Skeletal muscle cell (primary cell): ENCODE results near the gene KIAA0513.
"Not testable (repeated sequence)": the region's sequence is repeated elsewhere in the genome, so short reads cannot be mapped to it uniquely, and the experiment has no call there.

Experiments used
- DNase-seq: peaks from one replicate; pipeline ENCODE4 v3.0.0-alpha.2; 2010; ENCODE audit warnings: low read depth
- H3K4me3 ChIP-seq: 2 replicates; pipeline ENCODE4 v1.5.1; 2011; ENCODE audit warnings: low read depth, mild to moderate bottlenecking, control low read depth, low read length, moderate library complexity

The KIAA0513 gene

DNA sequence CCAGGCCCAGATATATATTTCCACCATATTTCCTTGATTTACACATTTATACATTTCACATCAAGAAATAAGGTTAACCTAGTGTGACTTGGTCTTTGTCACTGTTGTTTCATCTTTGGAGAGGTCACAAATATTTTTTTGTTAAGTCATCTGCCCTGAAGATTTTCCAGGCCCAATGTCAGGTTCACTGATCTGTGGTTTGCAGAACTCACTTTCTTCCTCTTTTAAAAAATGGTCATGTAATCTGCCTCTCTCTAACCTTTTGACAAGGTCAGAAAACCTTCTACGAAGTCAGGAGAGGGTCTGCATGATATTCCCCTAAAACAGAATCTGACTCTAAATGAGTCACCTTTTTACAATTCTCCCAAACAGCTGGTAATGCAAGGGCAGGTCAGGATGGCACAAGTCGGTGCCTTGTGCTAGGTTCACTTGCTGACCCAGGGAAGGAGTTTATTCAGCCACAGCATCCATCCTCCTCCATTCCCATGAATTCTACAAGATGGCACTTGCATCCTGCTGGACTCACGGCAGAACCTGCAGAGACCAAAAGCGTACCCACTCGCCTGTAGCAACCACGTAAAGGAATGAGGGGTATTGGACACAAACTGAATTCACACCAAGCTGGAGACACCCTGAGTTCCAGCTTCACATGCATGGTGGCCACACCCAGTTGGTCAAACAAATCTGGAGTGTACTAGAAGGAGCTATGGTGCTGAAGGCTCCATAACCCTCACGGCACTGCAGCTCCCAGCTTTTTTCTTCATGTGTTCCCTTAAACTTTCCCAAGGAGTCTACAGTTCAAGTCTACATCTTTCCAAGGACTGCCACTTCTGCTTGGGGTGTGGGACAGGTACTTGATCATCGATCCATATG lies 1.6 kb upstream of the KIAA0513 start:
- DNase-seq = no peak
- no peak overlapping the region for H3K4me3 ChIP-seq

DNA sequence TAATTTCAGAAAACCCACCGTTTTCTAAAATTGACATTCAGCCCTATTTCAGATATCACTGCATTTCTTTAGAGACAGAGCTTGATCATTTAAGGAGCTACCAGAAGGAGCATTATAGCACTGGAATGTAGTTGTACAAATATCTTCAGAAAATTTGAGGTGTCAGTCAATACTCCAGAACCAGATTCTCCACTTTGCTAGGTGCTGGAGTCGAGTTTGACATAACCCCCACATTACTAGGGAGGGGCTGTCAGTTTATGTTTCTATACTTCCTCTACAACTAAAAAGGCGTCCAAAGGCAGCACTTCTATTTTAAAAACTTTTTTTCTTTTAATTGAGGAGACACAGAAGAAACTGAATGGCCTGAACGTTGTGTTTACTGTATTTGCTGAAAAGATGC lies 892 bp upstream of the KIAA0513 start:
- no peak for DNase-seq
- peak overlapping the region; percentile 73 for H3K4me3 ChIP-seq

DNA sequence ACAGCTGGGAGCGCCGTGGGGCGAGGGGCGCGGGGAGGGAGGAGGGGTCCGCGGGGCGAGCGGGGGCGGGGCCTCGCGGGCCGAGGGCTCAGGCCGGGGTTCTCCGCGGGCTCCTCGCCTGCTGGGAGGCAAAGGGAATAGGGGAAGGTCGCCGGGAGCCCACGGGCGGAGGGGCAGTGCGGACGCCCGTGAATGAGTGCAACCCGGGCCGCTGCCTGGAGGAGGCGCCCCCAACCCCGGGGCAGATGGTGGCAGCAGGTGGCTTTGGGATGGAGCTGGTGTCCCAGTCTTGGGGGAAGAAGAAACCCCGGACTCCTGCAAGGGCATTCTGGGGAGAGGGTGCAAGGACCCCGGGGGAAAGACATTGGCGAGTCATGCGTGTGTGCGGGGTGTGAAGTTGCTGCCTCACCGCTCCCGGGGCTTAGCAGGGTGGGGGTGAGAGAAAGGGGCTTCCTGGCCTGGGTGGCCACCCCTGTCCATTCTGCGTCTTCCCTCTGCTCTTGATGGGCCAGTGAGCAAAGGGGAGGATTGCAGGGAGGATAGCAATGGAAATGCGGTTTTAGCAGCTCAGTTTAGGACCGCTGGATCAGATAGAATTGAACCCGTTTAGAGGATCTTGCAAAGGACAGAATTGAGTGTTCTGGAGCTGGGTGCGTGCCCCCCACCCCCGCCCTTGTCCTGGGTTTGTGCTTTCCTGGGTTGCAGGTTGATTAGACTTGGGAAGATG lies 526 bp downstream of the KIAA0513 start:
- DNase-seq = no peak
- peak overlapping the region; percentile 73 for H3K4me3 ChIP-seq

DNA sequence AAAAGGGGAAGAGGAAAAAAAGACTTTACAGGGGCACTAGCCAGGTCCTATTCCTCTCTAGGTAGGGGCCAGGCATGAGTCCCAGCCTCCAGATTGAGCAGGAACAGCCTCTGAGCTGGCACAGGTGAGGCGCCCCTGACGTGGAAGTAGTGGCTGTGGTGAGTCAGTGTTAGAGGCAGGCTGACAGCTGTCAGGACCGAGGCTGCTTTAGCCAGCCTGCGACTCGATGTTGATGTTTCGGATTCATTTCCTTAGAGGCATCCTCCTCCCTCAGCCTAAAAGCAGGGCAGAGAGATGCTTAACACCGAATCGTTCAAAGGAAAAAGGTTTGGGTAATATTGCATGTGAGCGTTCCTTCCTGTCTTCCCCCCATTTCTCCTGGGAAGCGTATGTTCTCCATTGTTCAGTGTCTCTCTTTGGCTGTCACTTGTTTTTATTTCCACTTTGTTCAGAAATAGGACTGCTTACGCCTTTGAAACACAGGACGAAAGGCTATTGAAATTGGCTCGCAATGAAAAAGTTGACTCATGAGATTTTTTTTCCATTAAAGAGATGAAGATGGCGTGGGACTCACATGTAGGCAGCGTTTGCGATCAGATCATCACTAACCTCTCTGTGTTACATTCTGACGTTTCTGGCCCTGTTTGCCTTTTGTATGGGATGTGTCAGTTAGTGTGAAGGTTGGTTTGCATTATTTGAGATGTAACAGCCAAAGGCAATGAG lies 1.3 kb downstream of the KIAA0513 start:
- peak overlapping the region; percentile 73 for H3K4me3 ChIP-seq
- no peak for DNase-seq

DNA sequence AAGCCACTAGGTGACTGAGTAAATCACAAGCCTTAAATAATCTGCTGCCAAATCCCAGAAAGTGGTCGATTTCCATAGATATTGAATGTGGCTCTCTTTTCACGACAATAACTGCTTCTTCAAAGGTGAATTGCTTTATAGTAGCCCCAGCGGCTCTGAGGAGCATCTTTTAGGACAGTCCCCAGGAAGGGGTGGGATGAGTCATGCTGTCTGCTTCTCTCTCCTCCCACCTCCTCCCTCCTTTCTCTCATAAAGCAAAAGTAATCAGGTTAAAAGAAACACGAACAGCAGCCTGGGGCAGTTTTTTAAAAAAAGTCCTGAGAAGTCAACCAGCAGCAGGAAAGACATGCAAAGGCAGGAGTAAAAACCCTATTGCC lies 1.8 kb downstream of the KIAA0513 start:
- peak overlapping the region; percentile 73 for H3K4me3 ChIP-seq
- DNase-seq = no peak

DNA sequence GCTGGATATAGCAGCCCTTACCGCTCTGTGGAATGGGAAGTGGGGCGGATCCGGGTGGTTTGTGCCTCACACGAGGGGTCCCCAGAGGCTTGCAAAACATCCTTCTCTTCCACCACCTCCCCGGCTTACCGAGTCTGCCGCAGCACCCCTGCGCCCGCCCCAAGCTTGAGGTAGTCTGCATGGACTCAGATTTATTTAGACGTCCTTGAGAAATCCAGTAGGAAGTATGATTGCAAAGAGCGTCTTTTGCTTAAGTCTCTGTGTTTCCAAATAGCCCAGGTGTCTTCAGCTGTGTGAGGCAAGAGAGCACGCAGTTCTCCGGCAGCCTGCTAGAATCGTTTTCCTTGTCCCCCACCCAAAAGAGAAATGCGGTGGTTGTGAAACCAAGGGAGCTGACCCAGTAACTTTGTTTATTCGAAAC lies 2.4 kb downstream of the KIAA0513 start:
- no peak overlapping the region for H3K4me3 ChIP-seq
- DNase-seq = no peak

DNA sequence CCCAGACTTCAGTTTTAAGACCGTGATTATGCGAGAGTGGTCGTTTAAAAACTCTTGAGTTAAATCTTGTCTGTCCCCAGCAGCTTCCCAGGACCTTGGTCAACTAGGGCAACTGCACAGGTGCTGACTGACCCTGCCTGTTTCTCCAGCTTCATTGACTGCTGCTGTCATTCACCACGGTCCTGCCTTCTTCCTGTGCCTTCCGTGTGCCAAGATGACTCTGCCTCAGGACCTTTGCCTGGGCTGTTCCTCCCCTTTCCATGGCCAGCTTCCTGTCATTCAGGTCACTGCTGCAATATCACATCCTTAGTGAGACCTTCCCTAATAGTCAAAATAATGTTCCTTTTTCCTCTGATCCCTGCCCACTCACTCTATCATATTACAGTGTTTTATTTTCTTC lies 3.9 kb downstream of the KIAA0513 start:
- no peak overlapping the region for H3K4me3 ChIP-seq
- no peak for DNase-seq

DNA sequence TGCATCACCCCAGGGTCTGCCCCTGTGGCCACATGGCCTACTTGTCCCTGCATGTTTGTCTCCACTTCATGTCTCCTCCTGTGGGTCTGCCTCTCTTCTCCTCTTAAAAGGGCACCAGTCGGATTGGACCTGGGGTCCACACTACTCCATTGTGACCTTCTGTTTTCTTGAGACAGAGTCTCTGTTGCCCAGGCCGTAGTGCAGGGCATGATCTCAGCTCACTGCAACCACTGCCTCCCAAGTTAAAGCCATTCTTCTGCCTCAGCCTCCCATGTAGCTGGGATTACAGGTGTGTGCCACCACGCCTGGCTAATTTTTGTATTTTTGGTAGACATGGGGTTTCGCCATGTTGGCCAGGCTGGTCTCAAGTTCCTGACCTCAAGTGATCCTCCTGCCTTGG lies 4.6 kb downstream of the KIAA0513 start:
- not testable (repeated sequence) for H3K4me3 ChIP-seq, DNase-seq

DNA sequence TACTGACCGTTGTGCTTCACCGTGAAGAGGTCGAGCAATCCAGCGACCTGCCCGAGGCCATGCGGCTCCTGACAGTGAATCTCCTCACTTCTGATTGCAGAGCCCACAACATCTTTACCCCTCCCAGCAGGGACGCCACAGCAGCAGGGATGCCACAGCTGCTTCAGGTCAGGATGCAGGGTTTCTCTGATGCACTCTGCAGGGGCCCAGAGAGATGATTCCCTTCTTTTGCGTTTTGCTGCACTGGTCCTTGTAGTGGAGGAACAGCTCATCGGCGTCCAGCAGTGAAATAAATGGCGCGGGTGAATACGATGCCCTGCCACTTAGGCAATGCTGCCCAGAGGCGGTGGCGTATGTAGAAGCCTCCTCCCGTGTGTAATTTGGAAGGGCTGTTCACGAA lies 5.6 kb downstream of the KIAA0513 start:
- H3K4me3 ChIP-seq = no peak overlapping the region
- no peak for DNase-seq

DNA sequence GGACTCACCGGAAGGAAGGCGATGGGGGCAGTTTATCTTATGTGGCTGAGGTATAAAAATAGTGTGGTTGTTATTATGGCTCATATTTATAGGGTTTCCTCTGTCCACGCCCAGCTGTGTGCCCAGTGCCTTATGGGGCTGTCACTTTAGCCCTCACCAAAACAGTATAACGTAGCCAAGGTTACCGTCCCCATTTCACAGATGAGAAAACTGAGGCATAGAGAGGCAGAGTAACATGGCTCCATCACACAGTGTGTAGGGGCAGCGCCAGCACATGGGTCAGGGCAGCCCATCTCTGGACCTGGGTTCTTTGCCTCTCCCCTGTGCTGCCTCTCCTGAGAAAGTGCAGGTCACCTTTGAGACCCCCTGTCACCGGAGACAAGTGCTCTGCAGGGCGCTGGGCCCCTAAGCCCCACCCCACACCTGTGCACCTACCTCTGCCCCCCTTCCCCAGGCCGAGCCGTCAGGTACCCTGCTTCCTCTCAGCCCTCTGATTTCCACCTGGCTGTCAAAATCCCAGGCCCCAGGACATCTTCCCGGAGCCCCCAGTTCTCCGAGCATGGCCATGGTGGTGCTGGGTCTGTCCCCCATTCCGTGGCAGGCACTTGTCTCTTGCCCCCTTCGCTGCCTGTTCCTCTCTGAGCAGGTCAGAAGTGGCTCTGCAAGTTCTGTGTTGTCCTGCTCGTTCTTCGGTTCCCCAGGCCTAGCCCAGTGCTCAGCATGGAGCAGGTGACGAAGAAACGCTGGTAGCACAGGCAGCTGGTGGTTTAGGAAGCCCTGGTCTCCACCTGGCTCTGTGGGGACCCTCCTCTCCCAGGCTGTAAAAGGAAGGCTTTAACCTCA lies 7.2 kb downstream of the KIAA0513 start:
- no peak for DNase-seq
- H3K4me3 ChIP-seq = no peak overlapping the region

DNA sequence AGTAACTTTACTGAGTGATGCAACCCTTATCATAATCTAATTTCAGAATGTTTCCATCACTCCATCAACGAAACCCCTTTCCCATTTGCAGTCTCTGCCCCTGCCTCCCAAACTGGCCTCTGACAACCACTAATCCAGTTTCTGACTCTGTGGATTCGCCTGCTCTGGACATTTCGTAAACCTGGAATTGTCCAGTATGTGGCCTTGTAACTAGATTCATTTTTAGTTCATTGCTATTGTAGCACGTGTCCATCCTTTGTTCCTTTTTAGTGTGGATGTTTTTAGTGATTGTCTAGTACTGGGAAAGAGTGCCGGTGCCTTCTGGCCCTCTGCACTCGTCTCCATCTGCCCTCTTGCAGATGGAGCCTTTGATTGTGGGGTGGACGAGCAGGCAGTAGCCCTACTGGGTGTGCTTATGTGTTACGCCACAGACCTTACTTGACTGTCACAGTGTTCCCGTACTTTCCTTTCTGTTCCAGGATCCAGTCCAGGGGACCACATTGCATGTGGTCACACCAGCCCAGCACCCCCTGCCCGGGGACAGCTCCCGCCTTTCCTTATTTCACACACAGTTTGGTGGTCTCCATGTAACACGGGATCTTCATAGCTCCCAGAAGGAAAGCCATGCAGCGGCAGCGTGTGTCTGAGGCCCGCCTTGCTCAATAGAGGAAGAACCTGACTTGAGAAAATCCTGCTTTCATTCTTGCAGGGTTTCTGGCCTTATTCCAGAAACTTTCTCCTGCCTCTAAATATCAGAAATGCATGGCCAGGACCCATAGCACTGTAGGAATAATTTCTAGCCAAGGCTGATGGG lies 8.8 kb downstream of the KIAA0513 start:
- no peak overlapping the region for H3K4me3 ChIP-seq
- DNase-seq = no peak

DNA sequence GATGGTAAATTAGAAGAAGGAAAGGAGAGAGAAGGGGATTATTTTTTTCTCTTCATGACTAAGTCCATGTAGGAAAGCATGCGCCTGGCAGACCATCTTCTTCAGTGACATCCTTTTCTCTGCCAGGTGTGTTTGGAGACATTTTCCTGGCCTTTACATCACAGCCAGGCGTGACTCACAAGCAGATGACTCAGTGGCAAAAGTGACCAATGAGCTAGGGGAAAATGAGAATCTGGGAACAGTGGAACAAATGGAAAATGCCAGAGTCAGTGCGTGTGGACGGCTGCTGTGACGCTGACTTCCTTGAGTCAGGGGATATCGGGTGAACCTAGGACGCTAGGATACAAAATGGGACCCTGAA lies 9.4 kb downstream of the KIAA0513 start:
- DNase-seq = peak; percentile 56
- H3K4me3 ChIP-seq = no peak overlapping the region

DNA sequence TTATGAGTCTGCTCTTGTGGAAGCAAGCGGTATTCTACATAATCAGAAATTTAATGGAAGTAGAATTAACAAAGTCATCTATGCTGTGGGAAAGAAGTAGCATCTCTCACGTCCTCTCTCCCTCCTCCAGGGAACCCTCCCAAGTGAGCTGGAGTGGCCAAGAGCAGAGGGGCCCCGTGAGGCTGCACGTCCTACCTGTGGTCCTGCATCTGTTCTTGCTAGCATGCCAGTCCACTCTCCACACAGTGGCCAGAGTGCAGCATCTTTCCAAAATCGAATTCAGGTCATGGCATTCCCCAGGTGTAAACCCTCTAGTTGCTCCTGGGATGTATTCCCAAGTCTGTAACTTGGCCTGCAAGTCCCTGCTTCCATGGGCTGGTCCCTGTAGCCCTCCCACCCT lies 10.1 kb downstream of the KIAA0513 start:
- DNase-seq = no peak
- H3K4me3 ChIP-seq = no peak overlapping the region

DNA sequence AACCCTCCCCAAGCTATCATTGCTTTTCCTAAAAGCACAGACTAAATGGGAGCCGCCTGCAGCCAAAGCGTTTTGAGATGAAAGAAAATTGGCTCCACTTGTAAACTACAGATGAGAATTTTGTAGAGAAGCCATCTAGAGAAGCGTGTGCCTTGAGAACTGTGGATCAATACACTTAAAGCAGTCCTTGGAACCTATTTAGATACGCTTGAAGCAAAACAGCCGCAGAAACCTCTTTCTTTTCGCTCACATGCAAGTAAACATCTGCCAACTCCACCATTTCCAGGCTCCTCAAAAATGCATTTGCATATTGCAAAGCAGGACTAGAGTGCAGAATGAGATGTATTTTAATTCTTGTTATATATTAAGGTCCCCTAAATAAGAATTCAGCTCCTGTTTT lies 13.1 kb downstream of the KIAA0513 start:
- no peak for DNase-seq
- no peak overlapping the region for H3K4me3 ChIP-seq

DNA sequence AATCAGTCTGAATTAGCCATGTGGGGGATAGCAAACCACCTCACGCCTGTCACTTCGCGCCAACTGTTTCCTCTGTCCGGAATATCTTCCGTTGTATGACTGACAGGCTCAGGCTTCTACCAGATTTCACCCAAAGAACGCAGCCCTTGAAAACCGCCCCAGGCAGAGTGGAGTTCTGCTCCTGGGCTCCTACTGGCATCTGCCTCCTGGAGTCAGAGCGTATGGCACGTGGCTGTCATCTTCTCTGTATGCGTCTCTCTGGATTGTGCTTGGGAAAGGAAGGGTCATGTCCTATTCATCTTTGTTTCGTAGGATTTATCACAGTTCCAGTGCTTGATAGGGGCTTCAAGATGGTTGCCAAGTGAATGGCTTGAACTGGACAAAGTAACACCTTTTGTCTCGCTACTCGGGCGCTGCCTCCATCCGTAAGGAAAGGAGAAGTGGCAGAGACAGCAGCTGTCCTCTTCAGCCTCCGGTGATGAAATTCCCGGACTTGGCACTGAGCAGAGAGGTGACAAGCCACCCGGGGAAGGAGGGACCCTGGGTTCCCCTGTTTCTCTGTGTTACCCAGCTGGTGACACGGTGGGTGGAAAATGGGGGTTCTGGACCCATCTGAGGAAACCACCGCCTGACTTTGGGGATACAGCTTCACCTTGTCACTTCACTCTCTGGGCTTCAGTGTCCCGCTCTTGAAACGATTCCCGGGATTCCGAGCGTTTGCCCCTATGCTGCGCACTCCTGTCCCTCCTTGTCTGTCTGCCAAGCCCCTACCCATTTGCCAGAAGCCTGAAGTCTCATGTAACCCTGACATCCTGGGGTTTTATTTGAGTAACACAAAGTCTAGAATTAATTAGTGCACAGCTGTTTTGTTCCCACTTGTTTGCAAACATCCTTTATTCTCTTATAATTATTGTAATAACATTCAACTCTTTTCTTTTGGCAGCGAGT lies 13.9 kb downstream of the KIAA0513 start:
- H3K4me3 ChIP-seq = no peak overlapping the region
- no peak for DNase-seq

DNA sequence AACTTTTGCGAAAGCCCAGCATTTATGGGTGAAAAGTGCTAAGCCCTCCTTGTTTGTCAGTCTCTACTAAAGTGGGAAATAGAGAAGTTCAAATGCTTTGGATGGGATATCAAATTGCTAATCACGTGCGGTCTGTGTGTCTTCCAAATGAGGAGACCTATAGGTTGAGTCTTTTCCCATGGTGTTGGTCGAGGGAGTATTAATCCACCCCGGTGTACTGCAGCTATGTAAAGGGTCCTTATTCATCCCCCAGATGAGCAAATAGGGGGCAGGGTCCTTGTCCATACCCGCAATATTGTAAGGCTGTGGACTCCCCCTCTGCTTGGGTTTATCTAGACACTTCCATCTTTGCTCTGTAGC lies 14.6 kb downstream of the KIAA0513 start:
- H3K4me3 ChIP-seq = no peak overlapping the region
- DNase-seq = no peak

DNA sequence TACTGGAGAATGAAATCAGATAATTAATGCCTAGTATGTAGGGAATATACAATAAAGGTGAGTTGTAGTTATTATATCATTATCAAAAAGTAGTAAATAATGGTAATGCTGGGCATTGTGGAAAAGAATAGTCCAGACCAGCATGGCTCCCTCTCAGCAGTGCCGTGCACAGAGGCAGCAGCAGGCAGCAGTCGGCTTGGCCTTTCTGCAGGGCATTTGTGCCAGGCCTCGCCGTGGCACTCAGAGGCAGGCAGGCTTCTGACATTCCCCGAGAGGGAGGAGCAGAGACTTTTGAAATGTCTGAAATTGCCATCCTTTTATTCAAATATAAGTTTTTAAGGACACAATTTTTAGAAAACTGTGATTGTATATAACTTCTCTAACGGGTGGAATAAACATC lies 15.0 kb downstream of the KIAA0513 start:
- DNase-seq = no peak
- no peak overlapping the region for H3K4me3 ChIP-seq

DNA sequence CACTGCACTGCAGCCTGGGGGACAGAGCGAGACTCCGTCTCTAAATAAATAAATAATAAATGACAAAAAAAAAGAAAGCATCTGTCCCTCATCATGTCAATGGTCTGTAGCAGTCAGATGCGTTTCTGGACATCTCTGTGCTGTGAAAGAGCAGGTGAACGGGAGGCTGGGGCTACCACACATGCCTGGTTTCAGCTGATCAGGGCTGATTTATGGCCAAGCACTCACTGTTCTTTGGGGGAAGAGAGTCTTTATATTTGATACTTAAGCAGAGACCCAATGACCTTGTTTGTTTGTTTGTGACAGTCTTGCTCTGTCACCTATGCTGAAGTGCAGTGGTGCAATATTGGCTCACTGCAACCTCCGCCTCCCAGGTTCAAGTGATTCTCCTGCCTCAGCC lies 17.5 kb downstream of the KIAA0513 start:
- DNase-seq = no peak

More for the DNA sequence above, 17.5 kb downstream of the KIAA0513 start:
- no peak overlapping the region for H3K4me3 ChIP-seq
